CD4-positive, alpha-beta T cell treated with Interleukin-6 at 100 ng/mL for 8 hours (primary cell): ENCODE measurements around the gene ATXN3.
A peak's percentile ranks its signal among the peaks of the same experiment; 100 is the strongest.
"Not testable (repeated sequence)": the region's sequence is repeated elsewhere in the genome, so short reads cannot be mapped to it uniquely, and the experiment has no call there.

ENCODE experiments used
- DNase-seq: peaks from one replicate; pipeline ENCODE4 v3.0.0-alpha.2; 2020; ENCODE audit warnings: mixed read lengths, low spot score

Gene ATXN3

GRCh38 chr14:92058006-92058917 is 48.1 kb downstream of the ATXN3 start:
- DNase-seq = no peak

- DNase-seq = no peak
These were observed 56.6 kb downstream of the ATXN3 start for GRCh38 chr14:92049781-92050180.

- DNase-seq = not testable (repeated sequence)
These were observed 57.2 kb downstream of the ATXN3 start for GRCh38 chr14:92049221-92049620.

- not testable (repeated sequence) for DNase-seq
These were observed 60.5 kb downstream of the ATXN3 start for GRCh38 chr14:92045904-92046303.

GRCh38 chr14:92041766-92042165 is 64.6 kb downstream of the ATXN3 start:
- not testable (repeated sequence) for DNase-seq

- no peak for DNase-seq
These were observed 65.2 kb downstream of the ATXN3 start for GRCh38 chr14:92041203-92041602.

- DNase-seq = peak; percentile 2
These were observed 65.8 kb downstream of the ATXN3 start for GRCh38 chr14:92040431-92041051.

- DNase-seq = peak; percentile 92
These were observed 66.5 kb downstream of the ATXN3 start, which contains the start of gene TRIP11 for GRCh38 chr14:92039719-92040430. Gene TRIP11 (minus strand): TSS chr14:92040059. CDS start chr14:92039685, 374 bp downstream.

GRCh38 chr14:92039063-92039718 is 67.2 kb downstream of the ATXN3 start:
- DNase-seq = no peak

GRCh38 chr14:92037989-92038388 is 68.4 kb downstream of the ATXN3 start:
- DNase-seq = no peak

GRCh38 chr14:92035890-92036289 is 70.5 kb downstream of the ATXN3 start:
- DNase-seq = no peak

GRCh38 chr14:92033906-92034687 is 72.3 kb downstream of the ATXN3 start:
- no peak for DNase-seq

GRCh38 chr14:92033433-92033832 is 72.9 kb downstream of the ATXN3 start:
- no peak for DNase-seq

- no peak for DNase-seq
These were observed 79.7 kb downstream of the ATXN3 start for GRCh38 chr14:92026548-92027190.

GRCh38 chr14:92022036-92022435 is 84.3 kb downstream of the ATXN3 start:
- DNase-seq = no peak

- no peak for DNase-seq
These were observed 84.9 kb downstream of the ATXN3 start for GRCh38 chr14:92021523-92021922.

GRCh38 chr14:92014040-92014439 is 92.3 kb downstream of the ATXN3 start:
- no peak for DNase-seq

GRCh38 chr14:92012121-92012748 is 94.1 kb downstream of the ATXN3 start:
- DNase-seq = no peak

- DNase-seq = no peak
These were observed 95.7 kb downstream of the ATXN3 start for GRCh38 chr14:92010644-92011043.

- no peak for DNase-seq
These were observed 96.8 kb downstream of the ATXN3 start for GRCh38 chr14:92009604-92010003.
